GM21390 (cell line): Measurements from ENCODE around the gene OR5K2.
A peak's percentile ranks its signal among the peaks of the same experiment; 100 is the strongest.

Source experiments
- ATAC-seq: cut with Tn5 transposase; IDR thresholded peaks from one replicate; pipeline ENCODE4 v1.9.1; 2021; ENCODE audit not compliant: unreplicated experiment

Gene OR5K2

GRCh38 chr3:98497381-98497780 lies at the start of gene OR5K2:
OR5K2 (plus strand) TSS chr3:98497681; CDS start chr3:98497681, 0 bp downstream.
- no peak for ATAC-seq

DNA sequence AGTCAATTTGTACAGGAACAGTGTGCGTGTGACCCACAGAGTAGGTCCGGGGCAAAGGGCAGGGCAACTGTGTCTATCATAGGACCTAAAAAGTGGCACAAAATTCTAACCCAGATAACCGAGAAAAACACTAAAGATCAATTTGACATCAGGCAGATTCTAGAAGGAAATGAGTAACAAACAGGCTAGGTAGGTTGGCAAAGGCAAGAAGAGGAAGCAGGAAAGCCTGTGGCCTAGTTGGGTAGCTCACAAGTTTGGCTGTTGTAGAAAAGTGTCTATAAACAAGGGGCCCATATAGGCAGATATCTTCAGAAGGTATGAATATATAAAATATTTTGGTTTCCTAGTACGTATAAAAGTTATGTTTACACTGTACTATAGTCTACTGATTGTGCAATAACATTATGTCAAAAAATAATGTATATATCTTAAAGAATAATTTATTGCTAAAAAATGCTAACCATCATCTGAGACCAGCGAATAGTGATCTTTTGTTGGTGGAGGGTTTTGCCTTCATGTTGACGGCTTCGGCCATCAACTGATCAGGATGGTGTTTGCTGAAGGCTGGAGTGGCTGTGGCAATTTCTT lies 47.8 kb upstream of the OR5K2 start:
- peak; percentile 35 for ATAC-seq

GRCh38 chr3:98450372-98450771 lies 47.1 kb upstream of the OR5K2 start:
- no peak for ATAC-seq

DNA sequence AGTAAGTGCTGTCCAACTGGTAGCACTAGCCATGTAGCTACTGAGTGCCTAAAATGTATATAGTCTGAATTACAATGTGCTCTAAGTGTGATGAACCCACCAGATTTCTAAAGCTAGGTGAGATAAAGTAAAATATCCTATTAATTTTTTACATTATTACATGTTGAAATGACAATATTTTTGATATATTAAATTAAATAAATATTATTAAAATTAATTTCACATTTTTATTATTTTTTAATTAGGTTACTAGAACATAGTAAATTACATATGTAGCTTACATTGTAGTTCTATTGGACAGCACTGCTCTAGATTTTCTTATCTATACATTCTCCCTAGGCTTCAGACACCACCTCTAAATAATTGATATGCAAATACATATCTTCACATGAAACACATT lies 43.7 kb upstream of the OR5K2 start:
- ATAC-seq = no peak

- no peak for ATAC-seq
Measured at GRCh38 chr3:98454929-98455328, 42.6 kb upstream of the OR5K2 start.

DNA sequence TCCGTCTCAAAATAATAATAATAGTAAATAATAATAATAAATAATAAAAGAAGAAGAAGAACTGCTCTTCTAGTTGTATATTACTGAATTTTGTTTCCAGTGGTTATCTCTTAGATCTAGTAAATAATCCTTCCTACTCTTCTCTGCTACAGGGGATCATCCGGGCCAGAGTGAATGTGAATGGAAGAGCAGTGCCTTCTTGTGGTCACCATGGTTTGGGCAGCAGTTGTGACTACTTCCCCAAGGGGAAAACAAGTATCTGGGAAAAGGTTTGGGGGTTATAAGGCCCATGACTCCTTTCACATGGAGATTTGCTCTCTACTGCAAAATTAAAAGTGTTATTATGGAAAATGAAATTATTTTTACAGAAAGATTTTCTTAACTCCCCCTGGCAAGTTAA lies 39.9 kb upstream of the OR5K2 start:
- no peak for ATAC-seq

- ATAC-seq = no peak
Measured at GRCh38 chr3:98460220-98460619, 37.3 kb upstream of the OR5K2 start.

- ATAC-seq = no peak
Measured at GRCh38 chr3:98462901-98463300, 34.6 kb upstream of the OR5K2 start, which contains the start of gene OR5K1. OR5K1 (plus strand) TSS chr3:98463201; CDS start chr3:98469577, 6,376 bp downstream.

DNA sequence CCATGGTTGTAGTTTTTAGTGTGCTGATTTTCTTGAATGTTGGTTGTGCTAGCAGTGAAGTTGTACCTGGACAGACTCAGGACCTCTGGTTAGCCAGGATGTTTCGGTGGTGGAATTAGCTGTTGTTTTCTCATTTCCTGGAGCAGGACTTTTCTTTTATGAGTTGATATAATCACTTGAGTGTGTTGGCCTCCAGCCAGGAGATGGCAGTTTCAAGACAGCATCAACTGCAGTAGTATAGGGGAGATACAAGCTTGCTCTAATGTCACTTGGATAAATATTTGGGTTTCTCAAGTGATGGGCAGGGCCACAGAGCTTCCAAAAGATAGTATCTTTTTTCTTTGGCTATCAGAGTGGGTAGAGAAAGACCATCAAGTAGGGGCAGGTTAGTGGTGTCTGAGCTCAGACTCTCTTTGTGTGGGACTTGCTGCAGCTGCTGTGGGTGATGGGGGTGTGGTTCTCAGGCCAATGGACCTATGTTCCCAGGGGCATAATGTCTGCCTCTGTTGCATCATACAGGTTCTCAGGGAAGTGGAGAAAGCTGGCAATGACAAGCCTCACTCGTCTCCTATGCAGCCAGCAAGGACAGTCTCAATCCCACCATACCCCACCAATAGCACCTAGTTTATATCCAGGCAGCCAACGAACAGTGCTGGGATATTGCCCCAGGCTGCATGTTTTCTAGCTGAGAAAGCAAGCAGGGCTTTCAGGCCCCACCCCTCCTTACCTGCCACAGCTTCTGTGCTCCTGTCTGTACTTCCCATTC lies 14.6 kb upstream of the OR5K2 start:
- no peak for ATAC-seq

GRCh38 chr3:98483626-98484025 lies 13.9 kb upstream of the OR5K2 start:
- ATAC-seq = no peak

GRCh38 chr3:98500019-98500418 lies 2.5 kb downstream of the OR5K2 start:
- no peak for ATAC-seq

DNA sequence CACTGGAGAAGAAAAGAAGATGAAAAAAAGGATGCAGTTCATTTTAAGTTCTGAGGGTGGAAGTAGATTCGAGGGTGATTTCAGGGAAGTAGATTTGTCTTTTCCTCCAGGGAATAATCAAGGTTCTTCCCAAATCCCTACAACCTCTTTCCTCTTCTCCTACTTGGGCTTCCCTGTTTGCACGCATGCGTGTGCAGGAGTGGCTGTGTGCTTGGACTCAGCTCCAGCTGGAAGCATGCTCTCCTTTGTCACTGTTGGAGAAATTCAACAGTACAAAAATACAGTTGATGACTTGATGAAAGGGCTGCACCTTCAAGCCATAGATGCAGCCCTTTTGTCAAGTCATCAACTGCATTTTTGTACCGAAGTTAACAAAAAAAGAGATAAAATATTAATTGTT lies 3.8 kb downstream of the OR5K2 start:
- ATAC-seq = no peak

GRCh38 chr3:98501863-98502576 lies 4.5 kb downstream of the OR5K2 start:
- ATAC-seq = no peak

- ATAC-seq = no peak
Measured at GRCh38 chr3:98504539-98504938, 7.1 kb downstream of the OR5K2 start.

DNA sequence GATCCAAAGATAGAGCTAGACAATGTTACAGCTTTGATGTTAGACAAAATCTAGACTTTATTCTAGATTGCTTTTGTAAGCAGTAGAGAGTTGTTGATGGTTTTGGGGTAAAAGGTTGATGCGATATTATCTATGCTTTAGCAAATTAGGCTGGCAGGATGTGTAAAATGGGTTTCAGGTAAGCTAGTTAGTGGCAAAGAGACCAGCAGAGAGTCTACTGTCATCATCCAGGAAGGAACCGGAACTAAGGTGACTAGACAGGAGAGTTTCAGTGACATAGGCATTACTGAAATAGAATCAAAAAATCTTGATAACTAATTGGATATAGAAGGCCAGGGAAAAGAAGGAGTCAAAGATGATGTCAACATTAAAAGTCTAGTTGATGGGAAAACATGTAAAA lies 11.1 kb downstream of the OR5K2 start:
- ATAC-seq = no peak

DNA sequence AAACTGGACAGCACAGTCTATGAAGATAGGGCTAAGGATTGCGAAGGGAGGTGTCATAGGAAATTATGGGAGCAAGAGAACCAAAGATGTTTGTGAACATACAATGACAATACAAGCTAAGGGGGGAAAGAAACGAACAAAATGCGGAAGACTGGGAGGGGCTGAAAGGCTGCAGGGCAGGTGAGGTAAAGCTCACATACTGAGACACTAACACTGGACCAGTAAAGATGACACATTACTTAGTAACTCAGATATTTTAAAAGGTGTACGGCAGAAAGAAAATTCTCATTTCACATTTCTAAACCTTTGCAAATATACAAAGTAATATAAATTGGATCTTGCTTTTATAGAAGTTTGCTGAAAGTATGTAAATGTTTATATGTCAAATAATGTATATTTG lies 15.1 kb downstream of the OR5K2 start:
- no peak for ATAC-seq

- ATAC-seq = no peak
Measured at GRCh38 chr3:98513091-98513511, 15.6 kb downstream of the OR5K2 start.

DNA sequence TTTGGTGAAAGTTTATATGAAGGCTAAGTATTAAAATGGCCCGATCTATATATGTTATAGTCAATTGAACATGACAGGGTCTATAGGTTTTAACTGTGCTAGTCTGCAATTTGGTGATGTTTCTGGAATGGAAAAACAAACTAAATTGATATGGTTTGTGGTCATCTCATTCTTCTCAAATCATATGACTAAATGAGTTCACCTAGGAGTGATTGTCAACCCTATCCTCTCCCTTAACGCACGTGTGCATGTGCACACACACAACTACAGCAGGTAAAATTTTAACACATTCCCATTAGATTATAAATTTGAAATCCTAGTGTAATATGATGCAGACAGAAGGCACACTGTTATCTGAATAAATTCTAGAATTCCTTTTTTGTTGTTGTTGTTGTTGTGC lies 16.3 kb downstream of the OR5K2 start:
- ATAC-seq = no peak

- no peak for ATAC-seq
Measured at GRCh38 chr3:98514948-98515347, 17.5 kb downstream of the OR5K2 start.

- ATAC-seq = no peak
Measured at GRCh38 chr3:98518816-98519215, 21.3 kb downstream of the OR5K2 start.

DNA sequence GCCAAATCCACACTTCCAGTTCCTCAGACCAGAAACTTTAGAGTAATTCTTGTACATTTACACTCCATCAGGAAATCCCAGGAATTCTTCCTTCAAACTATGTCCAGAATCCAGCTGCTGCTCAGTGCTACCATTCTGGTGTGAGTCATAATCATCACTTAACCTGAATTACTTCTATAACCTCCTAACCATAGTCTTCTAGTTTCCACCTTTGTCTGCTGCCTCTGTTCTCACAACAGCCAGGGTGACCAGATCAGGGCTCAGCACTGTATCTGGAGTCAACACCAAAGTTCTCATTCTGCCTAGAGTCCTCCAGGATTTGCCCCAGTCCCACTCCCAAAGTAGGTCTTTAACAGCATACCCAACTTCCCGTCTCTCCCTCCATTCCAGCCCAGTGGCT lies 21.9 kb downstream of the OR5K2 start:
- no peak for ATAC-seq
